GM12891 (cell line): ENCODE results near the gene IVL.

Source experiments
- PAX5 ChIP-seq: IDR thresholded peaks from 2 replicates; pipeline ENCODE4 v1.6.1; 2011; ENCODE audit warnings: low read length, moderate library complexity, mild to moderate bottlenecking; ENCODE audit not compliant: insufficient read depth, severe bottlenecking
- POLR2A ChIP-seq: IDR thresholded peaks from 2 replicates; pipeline ENCODE4 v1.6.1; 2011; ENCODE audit warnings: low read depth, low read length, control low read depth
- POLR2AphosphoS5 ChIP-seq: IDR thresholded peaks from 2 replicates; pipeline ENCODE4 v1.6.1; 2011; ENCODE audit warnings: low read depth, low read length, control low read depth
- POU2F2 ChIP-seq: IDR thresholded peaks from 2 replicates; pipeline ENCODE4 v1.6.1; 2011; ENCODE audit warnings: low read depth, mild to moderate bottlenecking, control low read depth, low read length, moderate library complexity
- SPI1 ChIP-seq: IDR thresholded peaks from 2 replicates; pipeline ENCODE4 v1.6.1; 2011; ENCODE audit warnings: low read depth, low read length, control low read depth
- TAF1 ChIP-seq: IDR thresholded peaks from 2 replicates; pipeline ENCODE4 v1.6.1; 2011; ENCODE audit warnings: low read depth, low read length, control low read depth

- TF ChIP-seq TAF1 (no peak), POLR2A (no peak), POLR2AphosphoS5 (no peak), SPI1 (no peak), PAX5 (no peak), POU2F2 (no peak)
Measured at GRCh38 chr1:152860129-152860528, 48.2 kb upstream of the IVL start.
